Activated T-cell treated with anti-CD3 and anti-CD28 coated beads, Interleukin-2, amount 50 U/mL, for 1 hour (primary cell): Measurements from ENCODE around the gene PYURF.
A peak's percentile ranks its signal among the peaks of the same experiment; 100 is the strongest.

Experiments used
- DNase-seq: peaks from one replicate; pipeline ENCODE4 v3.0.0-alpha.2; 2020

Gene PYURF, protein sequence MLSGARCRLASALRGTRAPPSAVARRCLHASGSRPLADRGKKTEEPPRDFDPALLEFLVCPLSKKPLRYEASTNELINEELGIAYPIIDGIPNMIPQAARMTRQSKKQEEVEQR

GRCh38 chr4:88523325-88524129, at the start of gene PYURF:
Gene PYURF (minus strand): TSS chr4:88523776. CDS start chr4:88523700, 76 bp downstream.
- peak; percentile 78 for DNase-seq

- DNase-seq = no peak
Observed at GRCh38 chr4:88570001-88570400, 46.4 kb upstream of the PYURF start.

GRCh38 chr4:88567591-88567990, 44.0 kb upstream of the PYURF start:
- no peak for DNase-seq

- DNase-seq = no peak
Observed at GRCh38 chr4:88549815-88550214, 26.2 kb upstream of the PYURF start.

GRCh38 chr4:88539322-88540068, 15.9 kb upstream of the PYURF start:
- peak; percentile 76 for DNase-seq

- no peak for DNase-seq
Observed at GRCh38 chr4:88537709-88538108, 14.1 kb upstream of the PYURF start.

DNA sequence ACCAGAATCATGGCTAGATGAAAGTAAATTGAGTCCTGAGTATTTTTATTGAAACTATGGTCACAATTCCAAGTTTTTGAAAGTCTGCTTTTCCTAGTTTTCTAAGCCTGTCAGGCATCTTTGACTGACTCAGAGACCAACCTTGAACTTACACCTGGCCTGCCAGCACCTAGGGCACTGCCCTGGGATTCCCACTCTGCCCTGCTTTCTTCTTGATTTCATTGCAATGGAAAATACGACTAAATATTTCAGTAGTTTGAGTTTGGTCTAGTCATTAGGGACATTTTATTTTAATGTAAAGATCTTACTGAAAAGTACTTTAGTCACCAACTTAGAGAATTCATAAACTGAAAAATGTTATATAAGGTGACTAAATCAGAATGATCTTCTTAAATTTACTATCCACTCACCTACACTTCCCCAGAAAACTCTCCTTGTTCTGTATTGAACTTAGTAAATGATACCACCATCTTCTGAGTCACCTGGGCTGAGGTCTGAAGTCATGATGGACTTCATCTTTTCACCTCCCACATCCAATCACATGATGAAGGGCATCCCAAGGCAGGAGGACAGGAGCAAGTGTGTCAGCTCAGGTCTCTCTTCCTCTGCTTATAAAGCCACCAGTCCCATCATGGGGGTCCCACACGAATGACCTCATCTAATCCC, 11.6 kb upstream of the PYURF start:
- no peak for DNase-seq

- DNase-seq = no peak
Observed at GRCh38 chr4:88533937-88534750, 10.6 kb upstream of the PYURF start.

GRCh38 chr4:88533088-88533790, 9.7 kb upstream of the PYURF start:
- no peak for DNase-seq

DNA sequence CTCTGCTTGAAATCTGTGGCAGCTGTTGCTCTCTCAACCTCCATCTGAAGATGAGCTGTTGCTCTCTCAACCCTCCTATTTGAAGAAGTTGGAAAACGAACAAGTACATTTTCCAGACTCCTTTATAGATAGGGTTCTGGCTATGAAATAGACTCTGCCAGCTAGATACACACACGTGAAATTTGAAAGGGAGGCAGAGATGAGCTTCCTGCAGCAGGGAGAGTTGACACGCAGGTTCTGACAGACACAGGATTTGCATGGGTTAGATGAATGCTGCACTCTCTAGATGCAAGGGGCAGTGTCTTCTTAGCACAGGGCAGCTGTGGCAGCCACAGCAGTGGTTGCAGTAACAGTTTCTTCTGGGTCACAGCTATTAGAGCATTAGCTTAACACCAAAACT, 8.0 kb upstream of the PYURF start:
- DNase-seq = no peak

DNA sequence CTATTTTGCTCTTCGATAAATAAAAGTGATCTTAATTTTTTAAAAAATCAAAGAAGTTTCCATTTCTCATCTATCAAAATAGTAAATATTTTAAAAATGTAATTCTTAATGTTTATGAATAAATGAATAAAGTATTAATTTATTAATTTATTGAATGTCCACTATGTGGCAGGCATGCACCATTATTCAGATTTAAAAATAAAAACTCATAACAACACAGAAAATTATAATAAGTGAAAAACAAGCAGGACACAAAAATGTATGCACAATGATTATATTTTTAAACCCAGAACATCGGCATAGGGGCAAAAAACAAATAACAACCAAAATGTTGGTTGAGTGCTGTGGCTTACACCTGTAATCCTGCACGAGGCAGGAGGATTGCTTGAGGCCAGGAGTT, 5.3 kb upstream of the PYURF start:
- DNase-seq = no peak

DNA sequence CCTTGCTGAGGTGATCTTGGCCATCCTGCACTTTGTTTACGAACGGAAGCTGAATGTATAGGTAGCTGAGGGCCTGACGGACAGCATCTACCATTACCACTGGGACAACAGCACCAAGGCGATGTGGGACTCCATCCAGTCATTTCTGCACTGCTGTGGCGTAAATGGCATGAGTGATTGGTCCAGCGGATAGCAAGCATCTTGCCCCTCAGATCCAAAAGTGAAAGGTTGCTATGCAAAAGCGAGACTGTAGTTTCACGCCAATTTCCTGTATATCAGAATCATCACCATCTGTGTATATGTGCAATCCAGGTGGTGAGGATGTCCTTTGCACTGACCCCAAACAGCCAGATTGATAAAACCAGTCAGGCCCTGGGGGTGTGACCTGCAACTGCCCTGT, 4.2 kb upstream of the PYURF start:
- no peak for DNase-seq

DNA sequence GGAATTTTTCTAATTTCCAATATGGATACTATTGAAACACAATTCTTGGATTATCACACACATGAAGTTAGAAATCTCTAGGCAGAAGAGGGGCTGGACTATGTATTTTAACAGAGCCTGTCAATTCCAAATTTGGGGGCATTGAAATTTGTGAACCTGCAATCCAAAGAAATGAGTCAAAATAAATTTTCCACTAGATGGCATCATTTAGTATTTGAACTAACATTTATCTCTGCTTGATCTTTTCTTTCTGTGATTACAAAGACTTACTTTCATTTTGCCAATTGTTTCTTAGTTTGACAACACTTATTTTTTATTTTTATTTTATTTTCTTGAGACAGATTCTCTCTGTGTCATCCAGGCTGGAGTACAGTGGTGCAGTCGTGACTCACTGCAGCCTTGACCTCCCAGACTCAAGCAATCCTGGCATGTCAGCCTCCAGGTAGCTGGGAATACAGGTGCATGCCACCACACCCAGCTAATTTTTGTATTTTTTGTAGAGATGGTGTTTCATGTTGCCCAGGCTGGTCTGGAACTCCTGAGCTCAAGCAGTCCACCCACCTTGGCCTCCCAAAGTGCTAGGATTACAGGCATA, 2.7 kb upstream of the PYURF start:
- no peak for DNase-seq

DNA sequence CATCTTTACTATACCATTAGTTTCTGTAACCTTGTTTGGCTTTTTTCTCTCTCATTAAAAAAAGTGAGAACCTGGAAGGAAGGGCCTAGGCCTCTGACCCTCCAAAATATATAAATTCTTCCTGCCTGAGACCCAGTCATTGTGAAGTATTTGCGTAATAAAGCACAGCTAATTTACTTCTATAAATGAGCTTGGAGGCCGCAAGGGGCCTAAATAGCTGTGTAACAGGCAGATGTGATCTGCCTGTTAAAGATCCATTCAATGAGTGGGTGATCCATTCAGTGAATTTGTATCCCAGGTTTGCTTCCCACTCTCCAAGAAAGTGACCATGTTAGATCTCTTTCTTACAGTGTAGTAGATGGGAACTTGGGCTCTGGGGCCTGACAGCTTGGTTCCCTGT, 595 bp upstream of the PYURF start:
- no peak for DNase-seq

- DNase-seq = peak; percentile 34
Observed at GRCh38 chr4:88522702-88523324, 763 bp downstream of the PYURF start.

GRCh38 chr4:88518911-88519310, 4.7 kb downstream of the PYURF start:
- DNase-seq = no peak

DNA sequence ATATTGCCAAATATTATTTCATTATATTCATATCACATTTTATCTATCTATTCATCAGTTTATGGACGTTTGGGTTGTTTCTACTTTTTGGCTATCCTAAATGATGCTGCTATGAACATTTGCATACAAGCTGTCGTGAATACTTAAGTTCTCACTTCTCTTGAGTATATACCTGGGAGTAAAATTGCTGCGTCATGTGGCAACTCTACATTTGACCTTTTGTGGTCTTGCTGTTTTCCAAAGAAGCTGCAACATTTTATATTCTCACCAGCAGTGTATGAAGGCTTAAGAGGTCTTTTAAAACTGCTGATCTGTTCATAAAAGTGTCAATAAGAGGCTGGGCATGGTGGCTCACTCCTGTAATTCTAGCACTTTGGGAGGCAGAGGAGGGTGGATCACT, 5.8 kb downstream of the PYURF start:
- DNase-seq = no peak

DNA sequence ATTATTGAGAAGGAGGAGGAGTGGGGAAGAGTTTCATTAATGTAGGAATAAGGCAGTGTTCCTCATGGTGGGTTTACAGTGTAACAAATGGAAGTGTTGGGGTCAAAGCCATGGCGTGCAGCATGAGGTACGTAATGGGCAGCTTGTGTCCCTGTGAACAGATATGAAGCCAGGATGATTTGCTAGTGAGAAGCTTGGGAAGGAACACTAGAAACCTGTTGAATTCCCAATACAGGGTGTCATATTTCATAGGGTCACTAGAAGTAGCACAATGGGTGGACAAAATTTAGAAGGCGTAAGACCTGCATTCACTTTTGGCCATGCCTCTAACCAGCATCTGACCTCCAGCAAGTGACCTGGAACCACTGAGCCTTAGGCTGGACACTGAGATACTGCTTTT, 6.8 kb downstream of the PYURF start:
- no peak for DNase-seq

DNA sequence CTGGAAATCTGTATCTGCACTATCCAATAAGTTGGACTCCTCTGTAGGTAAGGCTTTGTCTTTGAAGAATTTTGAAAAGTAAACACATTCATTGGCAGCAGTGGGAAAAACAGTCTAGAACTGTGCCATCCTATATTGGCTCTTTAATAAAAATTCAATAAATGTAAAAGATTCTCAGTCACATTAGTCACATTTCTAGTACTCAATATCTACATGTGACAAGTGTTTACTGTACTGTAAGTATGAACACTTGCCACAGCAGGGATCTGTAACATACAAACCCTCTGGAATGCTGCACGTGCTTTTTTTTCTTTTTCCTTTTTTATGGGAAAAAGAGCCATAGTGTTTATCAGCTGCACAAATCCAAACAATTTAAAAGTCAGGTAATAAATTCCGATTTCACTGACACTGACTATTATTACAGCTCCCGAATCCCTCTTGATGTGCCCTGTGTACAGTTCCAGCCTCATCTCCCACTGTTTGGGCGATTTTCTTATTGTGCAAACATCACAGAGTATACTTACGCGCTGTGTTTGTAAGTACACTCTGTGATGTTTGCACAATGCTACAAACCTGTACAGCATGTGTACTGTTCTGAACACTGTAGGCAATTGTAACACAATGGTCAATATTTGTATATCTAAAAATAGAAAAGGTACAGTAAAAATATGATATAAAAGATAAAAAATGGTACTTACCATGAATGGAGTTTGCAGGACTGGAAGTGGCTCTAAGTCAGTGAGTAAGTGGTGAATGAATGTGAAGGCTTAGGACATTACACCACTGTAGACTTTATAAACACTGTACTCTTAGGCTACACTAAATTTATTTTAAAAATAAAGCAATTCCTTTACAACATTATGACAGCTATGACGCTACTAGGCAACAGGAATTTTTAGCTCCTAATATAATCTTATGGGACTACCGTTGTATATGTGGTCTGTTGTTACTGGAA, 8.7 kb downstream of the PYURF start:
- no peak for DNase-seq

DNA sequence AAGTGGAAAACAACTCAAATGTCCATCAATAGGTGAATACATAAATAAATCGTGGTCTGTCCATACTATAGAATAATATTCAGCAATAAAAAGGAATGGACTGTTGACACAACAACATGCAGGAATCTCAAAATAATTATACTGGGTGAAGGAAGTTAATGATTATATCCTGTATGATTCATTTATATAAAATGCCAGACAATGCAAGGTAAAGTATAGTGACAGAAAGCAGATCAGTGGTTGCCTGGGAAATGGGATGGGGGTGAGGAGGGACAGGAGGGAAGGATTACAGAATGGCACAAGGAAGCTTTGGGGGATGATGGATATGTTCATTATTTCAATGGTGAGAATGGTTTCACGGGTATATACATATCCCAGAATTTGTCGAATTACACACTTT, 12.3 kb downstream of the PYURF start:
- no peak for DNase-seq
